ES-I3 (cell line): ENCODE measurements around the gene MBD2.

Experiments
- H3K36me3 ChIP-seq: 2 replicates; pipeline ENCODE4 v1.6.1; 2013; ENCODE audit warnings: mild to moderate bottlenecking, low read length, control low read depth, moderate library complexity; ENCODE audit not compliant: insufficient read depth
- H3K4me1 ChIP-seq: 2 replicates; pipeline ENCODE4 v1.6.1; 2013; ENCODE audit warnings: mild to moderate bottlenecking, control low read depth, low read length; ENCODE audit not compliant: insufficient read depth
- H3K9ac ChIP-seq: 2 replicates; pipeline ENCODE4 v1.6.1; 2013; ENCODE audit warnings: low read depth, mild to moderate bottlenecking, low read length, moderate library complexity
- H3K9me3 ChIP-seq: 2 replicates; pipeline ENCODE4 v1.6.1; 2013; ENCODE audit warnings: mild to moderate bottlenecking, low read length, moderate library complexity; ENCODE audit not compliant: control insufficient read depth, insufficient read depth

MBD2 gene

DNA sequence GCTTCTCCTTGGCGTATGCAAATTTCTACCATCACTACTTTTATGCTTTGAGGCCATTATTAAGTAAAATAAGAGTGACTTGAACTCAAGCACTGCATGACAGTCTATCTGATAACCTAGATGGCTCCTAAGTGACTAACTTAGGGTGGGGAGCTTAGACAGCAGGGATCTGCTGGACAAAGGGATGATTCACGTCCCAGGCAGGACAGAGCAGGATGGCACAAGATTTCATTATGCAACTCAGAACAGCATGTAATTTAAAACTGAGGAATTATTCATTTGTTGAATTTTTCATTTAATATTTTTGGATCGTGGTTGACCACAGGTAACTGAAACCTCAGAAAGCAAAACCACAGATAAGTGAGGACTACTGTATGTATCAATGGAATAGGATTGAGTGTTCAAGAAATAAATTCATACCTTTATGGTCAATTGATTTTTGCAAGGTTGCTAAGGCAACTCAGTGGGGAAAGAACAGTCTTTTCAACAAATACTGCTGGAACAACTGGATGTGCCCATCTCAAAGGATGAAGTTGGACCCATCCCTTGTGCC, 115.3 kb downstream of the MBD2 start:
- H3K36me3 ChIP-seq: no peaks in the 10 kb centered on the region
- no peaks in the 10 kb centered on the region for H3K9me3 ChIP-seq

DNA sequence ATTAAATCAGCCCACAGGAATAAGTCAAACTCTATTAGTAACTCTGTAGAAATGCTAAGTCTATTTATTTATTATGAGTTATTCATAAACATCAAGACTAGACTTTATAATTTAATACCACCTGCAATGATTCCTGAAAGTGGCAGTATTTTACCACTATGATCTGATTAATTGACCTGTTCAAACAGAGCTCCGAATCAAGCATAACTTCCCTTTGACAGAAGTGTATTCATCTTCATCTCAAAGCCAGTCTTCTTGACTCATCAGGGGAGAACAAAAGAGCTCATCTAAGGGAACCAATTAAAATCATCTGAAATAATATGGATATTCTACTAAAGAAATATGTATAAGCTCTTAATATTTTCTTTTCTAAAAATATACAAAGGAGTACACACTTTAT, 122.3 kb downstream of the MBD2 start:
- Histone ChIP-seq H3K4me1 (no peaks in the 10 kb centered on the region), H3K9ac (no peak overlapping the region), H3K9me3 (no peaks in the 10 kb centered on the region), H3K36me3 (no peaks in the 10 kb centered on the region)

More for the DNA sequence above, 115.3 kb downstream of the MBD2 start:
- Histone ChIP-seq H3K4me1 (no peaks in the 10 kb centered on the region), H3K9ac (no peak overlapping the region)
